Measurements from ENCODE around the gene AP3M1.

The AP3M1 gene

DNA sequence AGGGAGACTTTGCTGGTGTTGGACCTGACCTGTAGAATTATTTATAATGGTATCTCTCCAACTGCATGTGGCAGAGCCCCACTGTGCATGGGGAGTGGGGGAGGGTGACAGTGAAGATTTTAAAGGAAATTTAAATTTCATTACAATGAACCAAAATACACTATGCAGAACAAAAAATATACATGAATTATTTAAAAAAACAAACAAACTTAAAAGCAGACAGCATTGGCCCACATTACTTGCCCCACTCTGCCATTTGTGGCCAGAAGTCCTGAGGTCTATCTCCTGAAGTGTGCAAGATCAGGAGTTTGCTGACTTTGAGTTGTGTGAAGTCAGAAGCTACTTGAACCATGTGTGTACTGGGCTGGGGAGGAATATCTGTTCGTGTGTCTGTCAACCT lies 40.5 kb downstream of the AP3M1 start:
- no peak for DNase-seq

GRCh38 chr10:74109452-74109851 lies 41.2 kb downstream of the AP3M1 start:
- DNase-seq = no peak

DNA sequence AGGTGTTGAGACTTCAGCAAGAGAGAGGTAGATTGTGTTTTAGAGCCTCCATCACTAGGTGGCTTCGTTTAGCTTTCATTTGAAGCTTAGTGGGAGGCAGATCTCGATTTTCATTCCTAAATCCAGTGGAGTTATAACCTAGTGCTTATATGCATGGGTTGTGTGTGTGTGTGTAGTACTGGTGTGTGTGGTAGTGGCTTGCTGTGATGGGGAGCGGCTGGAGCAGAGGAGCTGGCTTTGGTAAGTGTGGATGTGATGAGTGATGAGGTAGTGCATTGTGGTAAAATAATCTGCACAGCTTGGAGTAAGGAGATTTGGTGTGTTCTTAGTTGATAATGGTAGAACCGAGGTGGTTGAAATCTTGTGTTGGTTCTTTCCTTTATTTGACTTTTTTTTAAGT lies 43.2 kb downstream of the AP3M1 start:
- no peak for DNase-seq

GRCh38 chr10:74104996-74105395 lies 45.6 kb downstream of the AP3M1 start:
- no peak for DNase-seq

DNA sequence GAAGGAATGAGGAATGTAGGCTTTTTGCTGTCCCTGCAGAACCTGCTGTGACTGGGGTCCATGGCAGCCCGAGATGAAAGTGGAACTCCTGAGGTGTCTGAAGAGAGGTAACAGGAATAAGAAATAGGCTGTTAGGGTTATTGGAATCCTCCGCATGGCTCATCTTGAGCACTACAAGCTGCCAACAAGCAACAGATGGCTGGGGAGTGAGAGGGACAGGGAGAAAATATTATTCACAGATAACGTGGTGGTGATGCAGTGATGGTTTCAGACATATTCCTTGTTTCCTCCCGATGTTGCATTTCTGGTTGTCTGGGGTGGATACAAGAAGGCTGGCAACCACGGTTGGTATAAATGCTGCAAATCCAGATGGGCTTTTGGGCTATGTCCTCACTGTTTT lies 46.1 kb downstream of the AP3M1 start:
- DNase-seq = no peak

DNA sequence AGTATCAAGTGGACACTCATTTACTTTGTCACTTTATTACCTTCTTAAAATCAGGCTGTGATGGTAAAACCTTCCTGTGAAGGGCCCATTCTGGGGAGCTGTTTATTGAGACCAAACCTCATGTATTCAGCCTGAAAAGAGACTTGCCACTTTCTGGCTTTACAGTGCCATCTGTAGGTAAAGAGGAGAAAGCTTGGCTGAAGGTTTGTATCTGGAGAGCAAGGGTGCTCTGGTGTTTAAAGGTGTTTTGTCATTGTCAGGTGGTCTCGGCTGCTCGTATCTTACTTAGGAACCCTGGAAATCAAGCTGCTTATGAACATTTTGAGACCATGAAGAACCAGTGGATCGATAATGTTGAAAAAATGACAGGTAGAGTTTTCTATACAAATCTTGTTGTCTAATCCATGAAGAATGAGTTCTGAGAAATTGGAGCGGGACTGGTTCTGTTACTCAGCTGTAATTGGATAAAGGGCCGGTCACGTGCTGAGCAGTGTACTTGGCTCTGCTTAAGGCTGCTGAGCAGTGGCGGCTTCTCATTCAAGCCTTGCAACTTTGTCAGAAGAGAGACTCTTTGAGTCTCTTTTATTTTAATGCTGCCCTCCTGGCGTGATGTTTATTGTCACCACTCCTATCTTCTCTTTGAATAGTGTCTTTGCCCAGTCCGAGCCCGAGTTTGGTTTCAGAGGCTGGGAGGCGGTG lies 46.9 kb downstream of the AP3M1 start:
- no peak for DNase-seq

DNA sequence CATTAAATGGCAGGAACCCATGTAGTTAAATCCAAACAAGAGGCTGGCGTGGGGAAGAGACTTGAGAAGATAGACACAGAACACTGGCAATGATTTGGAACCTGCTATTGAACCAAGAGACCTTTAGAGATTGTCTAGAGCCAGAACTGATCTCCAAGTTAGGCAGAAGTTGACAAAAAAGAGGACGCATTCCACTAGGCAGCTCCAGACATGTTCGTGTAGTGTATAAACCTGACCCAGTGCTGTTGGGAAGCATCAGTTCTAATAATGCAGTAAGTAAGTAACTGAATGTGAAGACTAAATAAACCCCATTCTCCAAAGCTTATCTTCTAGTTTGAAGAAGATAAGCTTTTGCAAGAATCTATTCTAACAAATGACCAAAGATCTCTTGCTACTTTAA lies 50.8 kb downstream of the AP3M1 start:
- no peak for DNase-seq

DNA sequence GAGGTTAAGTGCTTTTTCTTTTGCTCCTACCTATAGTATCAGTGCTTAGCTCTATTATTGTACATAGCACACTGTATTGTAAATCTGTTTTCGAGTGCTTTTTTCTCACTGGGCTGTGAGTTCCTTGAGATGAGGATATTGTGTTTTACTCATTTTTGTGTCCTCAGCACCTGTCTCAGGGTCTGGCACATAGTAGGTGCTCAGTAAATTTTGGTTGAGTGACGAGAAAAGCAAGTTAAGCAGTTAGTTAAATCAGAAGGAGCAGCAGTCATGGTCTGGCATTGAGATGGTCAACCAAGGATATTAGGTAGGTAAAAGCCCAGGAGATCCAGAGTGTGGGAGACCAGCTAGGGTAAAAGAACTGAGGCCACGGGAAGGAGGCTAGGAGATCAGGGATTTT lies 51.2 kb downstream of the AP3M1 start:
- DNase-seq = no peak

- DNase-seq = no peak
Measured at GRCh38 chr10:74097776-74098175, 52.9 kb downstream of the AP3M1 start.

GRCh38 chr10:74096777-74097176 lies 53.9 kb downstream of the AP3M1 start:
- DNase-seq = no peak

GRCh38 chr10:74094231-74094630 lies 56.4 kb downstream of the AP3M1 start:
- DNase-seq = no peak

DNA sequence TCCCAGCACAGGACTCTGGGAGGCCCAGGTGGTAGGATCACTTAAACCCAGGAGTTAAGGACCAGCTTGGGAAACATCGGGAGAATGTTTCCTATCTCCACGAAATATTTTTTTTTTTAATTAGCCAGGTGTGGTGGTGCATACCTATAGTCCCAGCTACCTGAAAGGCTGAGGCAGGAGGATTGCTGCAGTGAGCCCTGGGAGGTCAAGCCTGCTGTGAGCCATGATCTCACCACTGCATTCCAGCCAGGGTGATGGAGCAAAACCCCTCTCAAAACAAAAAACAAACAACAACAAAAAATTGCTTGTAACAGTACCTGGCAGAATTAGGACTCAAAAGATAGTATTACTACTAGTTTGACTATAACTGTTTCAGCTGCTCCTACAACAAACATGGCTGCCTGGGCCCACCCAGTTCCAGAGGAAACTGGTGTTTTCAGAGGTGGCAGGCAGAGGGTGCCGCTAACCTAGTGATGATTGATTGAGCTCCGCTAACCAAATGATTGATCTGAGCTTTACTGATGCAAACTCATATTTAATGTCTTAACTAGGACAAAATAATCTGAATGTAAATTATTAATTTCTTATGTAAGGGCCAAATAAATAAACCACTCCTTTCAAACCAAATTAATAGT lies 57.0 kb downstream of the AP3M1 start:
- no peak for DNase-seq

- no peak for DNase-seq
Measured at GRCh38 chr10:74092372-74092771, 58.3 kb downstream of the AP3M1 start.

DNA sequence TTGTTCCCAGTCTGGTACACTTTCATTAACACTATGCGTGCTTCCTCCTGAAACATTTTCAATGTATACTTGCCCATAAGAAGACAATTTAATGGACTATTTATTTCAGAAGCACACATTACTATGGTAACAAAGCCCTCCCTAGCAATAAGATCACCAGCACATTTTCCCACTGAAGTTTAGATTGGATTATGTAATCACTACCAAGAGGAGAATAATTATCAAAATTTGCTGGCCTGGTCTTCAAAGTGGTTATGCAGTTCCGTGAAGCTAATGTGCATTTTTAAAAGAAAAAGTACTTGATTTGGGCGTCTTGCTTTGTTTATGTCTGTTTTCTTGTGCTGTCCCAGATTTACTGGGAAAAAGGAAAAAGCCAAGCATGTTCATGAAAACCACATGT lies 61.9 kb downstream of the AP3M1 start:
- DNase-seq = no peak

- DNase-seq = no peak
Measured at GRCh38 chr10:74086317-74086716, 64.3 kb downstream of the AP3M1 start.

- DNase-seq = no peak
Measured at GRCh38 chr10:74084955-74085354, 65.7 kb downstream of the AP3M1 start.

GRCh38 chr10:74083304-74083703 lies 67.3 kb downstream of the AP3M1 start:
- DNase-seq = no peak

- DNase-seq = no peak
Measured at GRCh38 chr10:74081941-74082718, 68.5 kb downstream of the AP3M1 start.

DNA sequence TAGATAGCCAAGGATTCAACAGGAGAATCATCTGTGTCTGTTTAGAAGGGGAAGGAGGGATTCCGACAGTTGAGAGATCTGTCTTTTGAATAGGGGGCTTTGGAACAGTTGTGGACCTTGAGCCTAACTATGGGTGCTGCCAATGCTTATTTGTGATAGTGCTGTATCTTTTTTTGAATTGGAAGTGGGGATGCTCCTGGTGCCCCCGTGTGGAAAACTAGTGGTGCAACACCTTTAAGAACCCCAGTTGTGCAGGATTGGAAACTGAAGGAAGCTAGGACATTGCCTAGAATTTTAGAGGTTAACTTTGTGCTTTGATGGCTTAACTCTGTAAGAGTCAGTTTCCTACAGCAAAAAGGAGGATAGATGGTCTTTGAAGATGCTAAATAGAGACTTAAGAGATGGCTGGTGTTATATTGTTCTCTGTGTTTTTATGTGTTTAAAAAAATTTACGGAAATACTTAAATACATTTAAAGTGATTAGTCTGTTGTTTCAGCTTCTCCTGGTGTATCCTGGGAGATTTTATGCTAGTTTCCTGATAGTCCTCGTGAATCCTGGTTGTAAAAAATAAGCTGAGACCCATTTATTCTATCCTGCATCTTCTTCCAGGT lies 69.3 kb downstream of the AP3M1 start:
- peak; percentile 31 for DNase-seq

- DNase-seq = no peak
Measured at GRCh38 chr10:74079936-74080590, 70.6 kb downstream of the AP3M1 start.

GRCh38 chr10:74079028-74079935 lies 71.3 kb downstream of the AP3M1 start:
- DNase-seq = no peak

DNA sequence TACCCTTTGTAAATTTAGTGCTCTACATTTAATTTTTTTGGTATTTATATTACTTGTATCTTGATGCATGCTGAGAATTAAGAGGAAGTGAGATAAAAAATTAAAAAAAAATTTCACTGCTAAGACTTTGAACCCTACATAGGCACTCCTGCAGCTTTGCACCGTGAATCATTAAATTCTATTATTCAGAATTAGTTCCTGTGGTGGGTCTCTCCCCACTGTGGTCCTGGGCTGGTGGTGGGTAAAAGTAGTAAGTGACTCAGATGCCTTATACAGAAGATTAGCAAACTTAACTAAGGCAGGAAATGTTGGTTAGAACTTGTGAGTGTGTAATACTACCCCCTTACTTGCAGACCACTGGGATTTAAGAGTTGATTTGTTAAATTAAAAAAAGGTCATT lies 72.6 kb downstream of the AP3M1 start:
- DNase-seq = no peak
